Dendritic cell treated with granulocyte-macrophage colony-stimulating factor and Interleukin-4, amounts not matched to agents 40 ng/mL and 50 ng/mL, for 4 days (primary cell): ENCODE results near the gene SLC6A19.

ENCODE experiments used
- H3K27ac Mint-ChIP-seq: one replicate; pipeline ENCODE4 v1.8.0; 2022; ENCODE audit warnings: mild to moderate bottlenecking, mixed read lengths
- H3K27me3 Mint-ChIP-seq: one replicate; pipeline ENCODE4 v1.8.0; 2022; ENCODE audit warnings: mild to moderate bottlenecking, mixed read lengths
- H3K36me3 Mint-ChIP-seq: one replicate; pipeline ENCODE4 v1.8.0; 2022; ENCODE audit warnings: low read depth, mixed read lengths
- H3K4me1 Mint-ChIP-seq: one replicate; pipeline ENCODE4 v1.8.0; 2022; ENCODE audit warnings: low read depth, mixed read lengths
- H3K4me3 Mint-ChIP-seq: one replicate; pipeline ENCODE4 v1.8.0; 2022; ENCODE audit warnings: mild to moderate bottlenecking, moderate library complexity, mixed read lengths
- H3K9me3 Mint-ChIP-seq: one replicate; pipeline ENCODE4 v1.8.0; 2022; ENCODE audit warnings: mixed read lengths
- intact Hi-C: fragments of 100-400 bp; cut with micrococcal nuclease; formaldehyde crosslinking; loops from one replicate; pipeline ENCODE4 v1.15.0; 2022

Gene SLC6A19

GRCh38 chr5:1181451-1182359 lies 19.7 kb upstream of the SLC6A19 start:
- Mint-ChIP-seq H3K36me3 (no peaks in the 10 kb centered on the region), H3K4me3 (no peak overlapping the region), H3K9me3 (no peaks in the 10 kb centered on the region), H3K27me3 (no peaks in the 10 kb centered on the region), H3K4me1 (no peaks in the 10 kb centered on the region), H3K27ac (no peak overlapping the region)
- intact Hi-C loops, result no loop called here

- Mint-ChIP-seq H3K9me3 (no peaks in the 10 kb centered on the region), H3K4me1 (no peaks in the 10 kb centered on the region), H3K27ac (no peak overlapping the region), H3K27me3 (no peaks in the 10 kb centered on the region), H3K4me3 (no peak overlapping the region), H3K36me3 (no peaks in the 10 kb centered on the region)
- intact Hi-C loops, result no loop called here
Observed at GRCh38 chr5:1182360-1182632, 19.1 kb upstream of the SLC6A19 start.

DNA sequence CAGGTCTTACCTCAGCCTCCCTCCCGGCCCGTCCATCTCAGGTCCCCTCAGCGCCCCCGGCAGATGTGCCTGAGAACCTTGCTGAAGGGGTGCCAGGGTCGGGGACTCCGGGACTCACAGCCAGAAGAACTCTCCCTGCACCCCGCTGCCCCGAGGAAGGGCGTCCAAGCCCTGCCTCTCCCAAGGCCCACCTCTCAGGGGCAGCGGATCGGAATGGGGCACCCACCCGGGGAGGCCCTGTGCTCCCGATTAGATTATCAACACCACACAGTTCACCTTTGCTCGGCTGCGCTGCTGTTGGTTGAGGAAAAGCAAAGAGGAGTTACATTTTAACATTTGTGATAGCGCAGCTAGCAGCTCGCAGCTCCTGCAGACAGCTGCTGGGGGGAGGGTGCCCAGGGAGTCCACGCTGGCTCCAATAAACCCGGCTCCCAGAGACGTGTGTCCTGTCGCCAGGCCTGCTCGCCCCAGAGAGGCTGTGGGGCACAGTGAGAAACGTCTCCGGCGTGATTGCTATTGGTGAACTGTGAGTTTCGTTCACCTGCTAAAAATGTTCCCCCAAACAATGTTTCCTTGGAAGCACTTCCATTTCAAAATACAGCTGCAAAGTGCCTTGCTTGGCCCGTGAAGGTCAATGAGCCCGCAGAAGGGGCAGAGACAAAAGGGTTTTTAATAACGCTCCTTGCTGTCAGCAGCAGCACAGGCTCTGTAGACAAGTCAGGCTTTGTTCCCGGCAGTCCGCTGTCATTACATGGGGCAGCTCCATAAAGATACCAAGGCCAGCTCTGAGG lies 18.6 kb upstream of the SLC6A19 start:
- Mint-ChIP-seq H3K4me3 (no peak overlapping the region), H3K27ac (no peak overlapping the region), H3K36me3 (no peaks in the 10 kb centered on the region), H3K27me3 (no peaks in the 10 kb centered on the region), H3K9me3 (no peaks in the 10 kb centered on the region), H3K4me1 (no peaks in the 10 kb centered on the region)
- intact Hi-C loops, result no loop called here

DNA sequence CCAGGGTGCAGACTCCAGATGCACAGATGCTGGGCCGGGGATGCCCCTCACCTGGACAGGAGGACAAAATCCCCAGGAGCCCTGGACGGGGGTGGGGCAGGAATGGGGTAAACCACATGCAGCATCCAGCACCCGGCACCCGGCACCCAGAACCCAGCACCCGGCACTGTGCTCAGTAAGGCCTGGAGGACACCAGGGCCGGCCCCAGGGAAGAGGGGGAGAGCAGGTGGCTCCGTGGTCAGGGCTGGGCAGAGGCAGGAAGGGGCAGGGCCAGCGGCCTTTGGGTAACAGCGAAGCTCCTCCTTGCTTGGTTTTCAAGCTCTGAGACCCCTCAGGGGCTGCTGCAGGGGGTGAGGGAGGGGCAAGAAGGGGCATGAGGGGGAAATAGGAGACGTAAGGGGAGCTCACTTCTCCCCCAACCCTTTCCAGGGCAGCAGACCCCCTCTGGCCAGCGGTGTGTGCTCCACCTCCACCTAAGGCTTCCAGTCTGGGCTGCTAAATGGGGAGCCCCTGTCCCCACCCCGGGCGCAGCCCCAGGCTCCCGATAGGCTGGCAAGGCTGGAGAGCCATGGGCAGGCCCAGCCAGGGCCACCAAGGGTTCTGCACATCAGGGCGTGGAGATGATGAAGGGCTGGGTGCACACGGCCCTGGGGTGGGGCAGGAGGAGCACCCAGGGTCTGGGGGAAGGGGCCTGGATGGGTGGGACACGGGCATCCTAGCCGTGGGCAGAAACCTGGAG lies 17.8 kb upstream of the SLC6A19 start:
- Mint-ChIP-seq H3K27ac (no peak overlapping the region), H3K4me1 (no peaks in the 10 kb centered on the region), H3K36me3 (no peaks in the 10 kb centered on the region), H3K9me3 (no peaks in the 10 kb centered on the region), H3K4me3 (no peak overlapping the region), H3K27me3 (no peaks in the 10 kb centered on the region)
- intact Hi-C loops, result no loop called here

DNA sequence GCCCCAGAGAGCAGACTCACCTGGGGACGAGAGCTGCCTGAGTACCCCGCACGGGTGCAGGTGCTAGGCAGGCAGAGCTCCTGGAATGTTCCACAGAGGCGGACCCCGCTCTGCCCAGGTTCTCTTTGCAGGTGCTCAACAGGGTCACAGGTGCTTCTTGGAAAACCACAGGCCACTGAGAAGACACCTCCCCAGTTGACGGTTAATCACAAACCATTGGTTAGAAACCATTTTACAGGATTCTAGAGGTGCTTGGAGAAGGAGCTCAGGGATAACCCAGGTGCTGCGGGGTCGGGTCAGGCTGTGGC lies 17.3 kb upstream of the SLC6A19 start:
- no peaks in the 10 kb centered on the region for H3K4me1 Mint-ChIP-seq
- H3K9me3 Mint-ChIP-seq, result no peaks in the 10 kb centered on the region
- H3K27ac Mint-ChIP-seq, result no peak overlapping the region
- intact Hi-C loops, result no loop called here
- no peaks in the 10 kb centered on the region for H3K36me3 Mint-ChIP-seq
- H3K27me3 Mint-ChIP-seq, result no peaks in the 10 kb centered on the region
- no peak overlapping the region for H3K4me3 Mint-ChIP-seq

DNA sequence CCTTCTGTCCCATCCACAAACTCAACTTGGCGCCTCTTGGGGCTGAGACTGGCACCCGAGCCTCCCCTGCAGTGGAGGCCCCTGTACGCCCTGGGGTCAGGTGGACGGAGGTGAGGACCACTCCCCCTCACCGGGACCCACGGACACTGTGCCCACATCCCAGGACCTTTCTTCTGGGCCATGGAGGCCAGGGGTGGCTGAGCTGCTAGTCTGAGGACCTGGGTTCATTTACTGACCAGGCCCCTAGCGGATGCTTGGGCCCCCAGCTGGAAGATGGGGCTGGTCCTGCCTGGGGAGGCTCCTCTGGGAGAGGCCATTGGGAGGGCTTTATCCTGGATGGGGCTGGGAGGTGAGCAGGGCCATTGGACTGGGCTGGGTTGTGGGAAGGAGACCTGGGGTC lies 16.9 kb upstream of the SLC6A19 start:
- H3K27ac Mint-ChIP-seq, result no peak overlapping the region
- no peaks in the 10 kb centered on the region for H3K27me3 Mint-ChIP-seq
- no peaks in the 10 kb centered on the region for H3K4me1 Mint-ChIP-seq
- H3K4me3 Mint-ChIP-seq, result no peak overlapping the region
- intact Hi-C loops, result no loop called here
- H3K9me3 Mint-ChIP-seq, result no peaks in the 10 kb centered on the region
- H3K36me3 Mint-ChIP-seq, result no peaks in the 10 kb centered on the region

GRCh38 chr5:1185038-1185627 lies 16.3 kb upstream of the SLC6A19 start:
- Mint-ChIP-seq H3K27ac (no peak overlapping the region), H3K27me3 (peaks cover 2% of the 10 kb centered on the region), H3K4me3 (no peak overlapping the region), H3K4me1 (no peaks in the 10 kb centered on the region), H3K9me3 (no peaks in the 10 kb centered on the region), H3K36me3 (no peaks in the 10 kb centered on the region)
- intact Hi-C loops, result no loop called here

- H3K36me3 Mint-ChIP-seq, result no peaks in the 10 kb centered on the region
- intact Hi-C loops, result no loop called here
- H3K27ac Mint-ChIP-seq, result no peak overlapping the region
- no peaks in the 10 kb centered on the region for H3K9me3 Mint-ChIP-seq
- no peak overlapping the region for H3K4me3 Mint-ChIP-seq
- H3K27me3 Mint-ChIP-seq, result peaks cover 4% of the 10 kb centered on the region
- H3K4me1 Mint-ChIP-seq, result peaks cover 2% of the 10 kb centered on the region
Observed at GRCh38 chr5:1185629-1186350, 15.6 kb upstream of the SLC6A19 start.

GRCh38 chr5:1186351-1187233 lies 14.8 kb upstream of the SLC6A19 start:
- peaks cover 6% of the 10 kb centered on the region for H3K27me3 Mint-ChIP-seq
- H3K4me3 Mint-ChIP-seq, result no peak overlapping the region
- H3K27ac Mint-ChIP-seq, result no peak overlapping the region
- peaks cover 7% of the 10 kb centered on the region for H3K4me1 Mint-ChIP-seq
- H3K9me3 Mint-ChIP-seq, result no peaks in the 10 kb centered on the region
- no peaks in the 10 kb centered on the region for H3K36me3 Mint-ChIP-seq
- intact Hi-C loops, result no loop called here

- Mint-ChIP-seq H3K36me3 (no peaks in the 10 kb centered on the region), H3K27me3 (peaks cover 8% of the 10 kb centered on the region), H3K4me3 (no peak overlapping the region), H3K4me1 (peaks cover 7% of the 10 kb centered on the region), H3K9me3 (no peaks in the 10 kb centered on the region), H3K27ac (no peak overlapping the region)
- intact Hi-C loops, result no loop called here
Observed at GRCh38 chr5:1187234-1187949, 14.0 kb upstream of the SLC6A19 start.

DNA sequence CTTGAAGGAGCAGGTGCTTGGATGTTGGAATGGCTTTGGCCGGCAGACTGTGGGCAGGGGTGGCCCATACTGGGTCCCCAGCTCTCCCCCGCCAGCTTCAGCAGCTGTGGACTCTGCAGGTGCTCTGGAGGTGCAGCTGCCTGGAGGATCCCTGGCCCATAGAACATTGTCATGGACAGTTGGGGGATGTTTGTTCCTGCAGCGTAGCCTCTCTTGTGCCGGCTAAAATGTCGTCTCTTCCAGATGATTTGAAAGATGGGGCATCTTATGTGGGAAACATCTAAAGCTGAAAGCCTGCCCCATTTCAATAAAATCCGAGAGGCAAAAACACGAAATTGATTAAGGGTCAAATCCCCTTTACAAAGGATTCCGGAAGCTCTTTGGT lies 13.5 kb upstream of the SLC6A19 start:
- Mint-ChIP-seq H3K27me3 (peaks cover 11% of the 10 kb centered on the region), H3K4me1 (peaks cover 7% of the 10 kb centered on the region), H3K4me3 (no peak overlapping the region), H3K36me3 (no peaks in the 10 kb centered on the region), H3K27ac (no peak overlapping the region), H3K9me3 (no peaks in the 10 kb centered on the region)
- intact Hi-C loops, result no loop called here

DNA sequence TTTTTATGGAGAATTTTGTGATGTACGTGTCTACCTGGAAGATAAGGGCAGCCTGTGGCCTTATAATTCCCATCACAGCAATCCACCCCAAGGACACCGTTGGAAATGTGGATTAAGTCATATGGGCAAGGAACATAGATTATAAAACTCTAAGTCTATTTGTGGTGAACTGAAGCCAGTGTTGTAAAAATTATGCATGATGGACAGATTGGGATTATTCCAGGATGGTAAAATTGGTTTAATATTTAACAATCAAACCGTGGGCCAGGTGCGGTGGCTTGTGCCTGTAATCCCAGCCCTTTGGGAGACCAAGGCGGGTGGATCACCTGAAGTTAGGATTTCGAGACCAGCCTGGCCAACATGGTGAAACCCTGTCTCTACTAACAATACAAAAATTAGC lies 12.9 kb upstream of the SLC6A19 start:
- intact Hi-C loops, result no loop called here
- Mint-ChIP-seq H3K4me1 (peaks cover 7% of the 10 kb centered on the region), H3K36me3 (no peaks in the 10 kb centered on the region), H3K4me3 (no peak overlapping the region), H3K27ac (no peak overlapping the region), H3K27me3 (peaks cover 14% of the 10 kb centered on the region), H3K9me3 (no peaks in the 10 kb centered on the region)
